ENCODE results near the gene SLC25A21. TPM values are rescaled to one million over a fixed set of nuclear protein-coding genes. Genes with fewer than 3 reads are reported as not detected.

The SLC25A21 gene
- total and polyA plus RNA-seq, 7 donors, result 0.07 to 0.37 (median 0.18) TPM; not detected in 1

DNA sequence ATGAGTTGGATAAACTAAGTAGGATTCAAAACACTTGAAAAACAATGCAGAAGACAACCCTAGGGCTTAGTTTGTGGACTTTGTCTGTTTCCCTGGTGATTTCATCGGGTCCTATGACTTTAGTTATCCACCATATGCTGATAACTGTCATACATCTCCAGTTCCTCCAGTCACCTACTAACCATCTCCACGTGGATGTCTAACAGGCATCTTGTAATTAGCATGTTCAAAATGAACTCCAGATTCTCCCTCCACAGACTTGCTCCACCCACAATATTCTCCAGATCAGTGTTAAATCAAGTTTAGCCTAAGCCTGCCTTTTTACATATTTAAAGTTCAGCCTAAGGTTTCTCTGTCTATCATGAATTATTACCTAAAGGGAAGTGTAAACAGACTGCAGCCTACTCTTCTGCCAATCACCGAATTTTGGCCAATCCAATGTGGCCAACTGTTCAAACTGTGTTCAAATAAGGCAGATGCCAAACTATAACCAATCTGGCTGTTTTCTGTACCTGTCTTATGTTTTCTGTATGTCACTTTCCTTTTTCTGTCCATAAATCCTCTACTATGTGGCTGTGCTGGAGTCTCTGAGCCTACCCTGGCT, 423.7 kb downstream of the SLC25A21 start:
- H3K4me3 ChIP-seq, result no peak overlapping the region
- no peaks in the 10 kb centered on the region for H3K4me1 ChIP-seq
- peaks cover 13% of the 10 kb centered on the region for H3K9me3 ChIP-seq
- H3K36me3 ChIP-seq (ENCODE audit: insufficient read depth in 1 of 2, low read depth in 1 of 2), result no peaks in the 10 kb centered on the region
- DNase-seq (no peak), ATAC-seq (no peak)
- intact Hi-C loops (cut with DNase I), result no loop called here
- no peaks in the 10 kb centered on the region for H3K27me3 ChIP-seq (ENCODE audit: insufficient read depth in 3 of 3, low read length in 2 of 3)
- TF ChIP-seq, protein P1, sequence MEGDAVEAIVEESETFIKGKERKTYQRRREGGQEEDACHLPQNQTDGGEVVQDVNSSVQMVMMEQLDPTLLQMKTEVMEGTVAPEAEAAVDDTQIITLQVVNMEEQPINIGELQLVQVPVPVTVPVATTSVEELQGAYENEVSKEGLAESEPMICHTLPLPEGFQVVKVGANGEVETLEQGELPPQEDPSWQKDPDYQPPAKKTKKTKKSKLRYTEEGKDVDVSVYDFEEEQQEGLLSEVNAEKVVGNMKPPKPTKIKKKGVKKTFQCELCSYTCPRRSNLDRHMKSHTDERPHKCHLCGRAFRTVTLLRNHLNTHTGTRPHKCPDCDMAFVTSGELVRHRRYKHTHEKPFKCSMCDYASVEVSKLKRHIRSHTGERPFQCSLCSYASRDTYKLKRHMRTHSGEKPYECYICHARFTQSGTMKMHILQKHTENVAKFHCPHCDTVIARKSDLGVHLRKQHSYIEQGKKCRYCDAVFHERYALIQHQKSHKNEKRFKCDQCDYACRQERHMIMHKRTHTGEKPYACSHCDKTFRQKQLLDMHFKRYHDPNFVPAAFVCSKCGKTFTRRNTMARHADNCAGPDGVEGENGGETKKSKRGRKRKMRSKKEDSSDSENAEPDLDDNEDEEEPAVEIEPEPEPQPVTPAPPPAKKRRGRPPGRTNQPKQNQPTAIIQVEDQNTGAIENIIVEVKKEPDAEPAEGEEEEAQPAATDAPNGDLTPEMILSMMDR (IDR thresholded peaks at IDR 0.05), result no peak
- 76 to 77% (median 76%) methylated on average over 3 of the region's 3 CpGs for WGBS, 3 donors
- no peak overlapping the region for H3K27ac ChIP-seq

DNA sequence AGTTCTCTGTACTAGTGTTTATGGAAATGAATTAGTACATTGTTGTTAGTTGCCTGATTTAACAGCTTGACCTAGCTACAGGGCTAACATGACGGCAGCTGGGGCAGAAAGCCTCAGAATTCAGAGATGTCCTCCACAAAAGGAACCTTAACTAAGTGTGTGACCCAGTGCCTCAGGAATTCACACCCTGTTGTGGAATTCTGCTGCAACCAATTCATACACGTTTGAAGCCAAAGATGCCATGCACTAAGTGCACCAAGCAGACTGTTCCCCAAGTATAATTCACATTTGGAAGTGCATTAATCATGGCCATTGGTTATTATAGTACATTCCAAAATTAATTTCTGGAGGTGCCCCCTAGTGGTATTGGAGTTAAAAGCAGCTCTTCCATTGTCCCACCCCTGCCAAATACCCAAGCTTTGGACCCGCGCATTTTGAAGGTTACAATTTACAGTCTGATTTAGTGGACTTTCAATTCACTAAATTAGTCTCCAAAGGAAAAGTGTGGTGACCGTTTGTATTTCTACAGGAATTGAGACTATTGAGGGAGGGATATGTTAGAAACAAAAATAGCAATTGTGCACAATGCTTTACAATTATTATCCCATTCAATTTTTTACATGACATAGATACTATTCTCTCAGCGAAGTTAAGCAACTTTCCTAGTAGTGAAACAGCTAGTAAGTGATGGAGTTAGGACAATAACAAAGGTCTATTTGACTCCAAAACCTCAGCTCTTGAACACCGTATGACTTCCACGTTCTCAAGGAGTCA, 424.8 kb downstream of the SLC25A21 start:
- WGBS, 3 donors, result 42 to 46% (median 45%) methylated on average over 8 of the region's 8 CpGs
- TF ChIP-seq, protein P1 (IDR thresholded peaks at IDR 0.05), result no peak

DNA sequence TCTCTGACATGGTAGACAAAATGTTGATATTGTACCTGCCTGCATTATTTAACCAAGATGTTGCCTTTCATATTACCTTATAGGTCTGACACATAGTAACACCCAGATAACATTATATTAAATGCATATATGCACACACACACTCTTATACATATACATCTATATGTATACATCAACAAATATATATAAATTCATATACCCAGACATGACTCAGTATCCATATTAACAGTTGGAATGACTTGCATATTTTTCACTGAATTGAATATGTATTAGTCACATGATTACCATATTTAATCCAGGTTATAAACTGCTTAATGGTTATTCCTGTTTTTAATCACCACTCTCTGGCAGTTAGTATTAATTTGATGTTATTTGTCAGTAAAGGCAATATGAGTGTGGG, 425.5 kb downstream of the SLC25A21 start:
- TF ChIP-seq, protein P1 (IDR thresholded peaks at IDR 0.05), result no peak
- no peaks in the 10 kb centered on the region for H3K27me3 ChIP-seq (ENCODE audit: insufficient read depth in 3 of 3, low read length in 2 of 3)
- intact Hi-C loops (cut with DNase I), result no loop called here
- DNase-seq (no peak), ATAC-seq (no peak)
- no peaks in the 10 kb centered on the region for H3K4me1 ChIP-seq
- no peak overlapping the region for H3K27ac ChIP-seq
- no peak overlapping the region for H3K4me3 ChIP-seq
- H3K36me3 ChIP-seq (ENCODE audit: insufficient read depth in 1 of 2, low read depth in 1 of 2), result no peaks in the 10 kb centered on the region
- peaks cover 13% of the 10 kb centered on the region for H3K9me3 ChIP-seq

More for the DNA sequence above, 424.8 kb downstream of the SLC25A21 start:
- Histone ChIP-seq H3K27ac (no peak overlapping the region), H3K4me1 (no peaks in the 10 kb centered on the region), H3K9me3 (peaks cover 13% of the 10 kb centered on the region), H3K4me3 (no peak overlapping the region), H3K36me3 (ENCODE audit: insufficient read depth in 1 of 2, low read depth in 1 of 2) (no peaks in the 10 kb centered on the region), H3K27me3 (ENCODE audit: insufficient read depth in 3 of 3, low read length in 2 of 3) (no peaks in the 10 kb centered on the region)
- ATAC-seq (no peak), DNase-seq (no peak)
- intact Hi-C loops (cut with DNase I), result no loop called here

DNA sequence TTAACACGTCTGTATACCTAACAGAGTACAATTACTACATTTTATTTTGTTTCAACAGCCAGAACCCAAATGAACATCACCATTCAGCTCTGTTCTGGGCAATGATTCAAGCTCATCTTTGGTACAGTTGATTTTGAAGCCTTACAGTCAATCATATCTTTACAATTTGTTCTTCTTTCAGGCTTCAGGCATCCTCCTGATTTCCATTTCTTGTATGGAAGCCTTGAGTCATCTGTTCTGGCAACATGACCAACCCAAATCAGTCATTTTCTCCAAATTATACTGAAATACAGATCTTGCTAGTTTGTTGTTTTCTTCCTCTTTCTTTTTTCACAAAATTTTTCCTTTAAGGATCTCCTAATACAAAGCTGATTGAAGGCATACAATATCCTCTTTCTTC, 430.5 kb downstream of the SLC25A21 start:
- Histone ChIP-seq H3K27ac (no peak overlapping the region), H3K27me3 (ENCODE audit: insufficient read depth in 3 of 3, low read length in 2 of 3) (no peaks in the 10 kb centered on the region), H3K4me1 (no peaks in the 10 kb centered on the region), H3K36me3 (ENCODE audit: insufficient read depth in 1 of 2, low read depth in 1 of 2) (no peaks in the 10 kb centered on the region), H3K9me3 (peaks cover 13% of the 10 kb centered on the region), H3K4me3 (no peak overlapping the region)
- TF ChIP-seq, protein P1 (IDR thresholded peaks at IDR 0.05), result no peak
- 14 to 20% (median 19%) methylated on average over 1 of the region's 1 CpG for WGBS, 3 donors
- DNase-seq, result no peak
- ATAC-seq, result no peak
- intact Hi-C loops (cut with DNase I), result no loop called here

Data from psoas muscle (tissue), 8 donors.